MM.1S (cell line): ENCODE results near the gene WASHC1.
"Not testable (repeated sequence)": the region's sequence is repeated elsewhere in the genome, so short reads cannot be mapped to it uniquely, and the experiment has no call there.

Experiments used
- CTCF ChIP-seq: fragments of 300-600 bp; sonication (generic); IDR thresholded peaks from 2 replicates; pipeline ENCODE4 v1.5.1; 2016; ENCODE audit warnings: antibody characterized with exemption, low read length, mixed read lengths
- EZH2 ChIP-seq: fragments of 300-600 bp; sonication (generic); optimal IDR thresholded peaks from 2 replicates; pipeline ENCODE3; 2017; ENCODE audit warnings: low read depth, mild to moderate bottlenecking, antibody characterized with exemption, low read length, mixed read lengths
- EZH2phosphoT487 ChIP-seq: fragments of 300-600 bp; sonication (generic); IDR thresholded peaks from 2 replicates; pipeline ENCODE4 v1.6.1; 2018; ENCODE audit warnings: antibody characterized with exemption, low read length

- not testable (repeated sequence) for TF ChIP-seq EZH2, CTCF, EZH2phosphoT487
Measured at GRCh38 chr9:78333-78732, 49.1 kb upstream of the WASHC1 start.
